HG03520 (cell line): ENCODE data around the gene SNTA1.
"Not testable (repeated sequence)": the region's sequence is repeated elsewhere in the genome, so short reads cannot be mapped to it uniquely, and the experiment has no call there.

Experiments
- ATAC-seq: cut with Tn5 transposase; IDR thresholded peaks from one replicate; pipeline ENCODE4 v1.9.1; 2021; ENCODE audit warnings: mild to moderate bottlenecking, moderate library complexity; ENCODE audit not compliant: unreplicated experiment

SNTA1 gene

GRCh38 chr20:33400812-33401183, 42.8 kb downstream of the SNTA1 start:
- ATAC-seq, result peak; percentile 12

- ATAC-seq, result no peak
Observed at GRCh38 chr20:33399924-33400323, 43.6 kb downstream of the SNTA1 start.

GRCh38 chr20:33394718-33395117, 48.8 kb downstream of the SNTA1 start:
- ATAC-seq, result no peak

DNA sequence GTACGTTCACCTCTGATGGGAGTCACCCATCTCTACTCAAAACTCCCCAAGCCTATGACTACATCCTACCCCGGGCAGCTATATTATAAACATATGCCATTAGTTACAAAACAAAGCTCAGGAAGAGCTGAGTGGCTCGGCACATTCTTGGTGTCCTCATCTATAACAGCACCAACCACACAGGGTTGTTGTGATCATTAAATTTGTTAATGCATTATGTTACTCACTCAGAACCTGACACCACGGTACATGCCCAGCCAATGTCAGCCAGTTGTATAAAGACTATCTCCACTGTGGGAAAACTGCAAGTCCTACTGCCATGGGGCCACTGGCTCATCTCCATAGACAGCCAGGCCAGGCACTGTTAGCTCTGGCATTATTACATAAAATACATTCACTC, 50.0 kb downstream of the SNTA1 start:
- ATAC-seq, result no peak

GRCh38 chr20:33391722-33392415, 51.7 kb downstream of the SNTA1 start:
- no peak for ATAC-seq

DNA sequence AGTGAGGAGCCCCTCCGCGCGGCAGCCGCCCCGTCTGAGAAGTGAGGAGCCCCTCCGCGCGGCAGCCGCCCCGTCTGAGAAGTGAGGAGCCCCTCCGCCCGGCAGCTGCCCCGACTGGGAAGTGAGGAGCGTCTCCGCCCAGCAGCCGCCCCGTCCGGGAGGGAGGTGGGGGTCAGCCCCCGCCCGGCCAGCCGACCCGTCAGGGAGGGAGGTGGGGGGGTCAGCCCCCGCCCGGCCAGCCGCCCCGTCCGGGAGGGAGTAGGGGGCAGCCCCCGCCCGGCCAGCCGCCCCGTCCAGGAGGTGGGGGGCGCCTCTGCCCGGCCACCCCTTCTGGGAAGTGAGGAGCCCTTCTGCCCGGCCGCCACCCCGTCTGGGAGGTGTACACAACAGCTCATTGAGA, 54.2 kb downstream of the SNTA1 start:
- not testable (repeated sequence) for ATAC-seq

DNA sequence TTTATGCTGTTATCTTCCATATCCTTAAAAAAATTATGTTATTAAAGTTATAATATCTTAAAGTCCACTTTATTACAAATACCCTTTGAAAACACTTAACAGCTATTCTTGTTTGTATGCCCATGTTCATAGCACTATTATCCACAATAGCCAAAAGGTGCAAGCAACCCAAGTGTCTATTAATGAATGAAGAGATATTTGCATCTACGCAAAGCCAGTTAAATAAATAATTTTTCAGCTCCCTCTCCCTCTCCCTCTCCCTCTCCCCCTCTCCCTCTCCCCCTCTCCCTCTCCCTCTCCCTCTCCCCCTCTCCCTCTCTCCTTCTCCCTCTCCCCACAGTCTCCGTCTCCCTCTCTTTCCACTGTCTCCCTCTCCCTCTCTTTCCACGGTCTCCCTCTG, 55.3 kb downstream of the SNTA1 start:
- no peak for ATAC-seq

GRCh38 chr20:33387177-33387576, 56.4 kb downstream of the SNTA1 start:
- no peak for ATAC-seq

DNA sequence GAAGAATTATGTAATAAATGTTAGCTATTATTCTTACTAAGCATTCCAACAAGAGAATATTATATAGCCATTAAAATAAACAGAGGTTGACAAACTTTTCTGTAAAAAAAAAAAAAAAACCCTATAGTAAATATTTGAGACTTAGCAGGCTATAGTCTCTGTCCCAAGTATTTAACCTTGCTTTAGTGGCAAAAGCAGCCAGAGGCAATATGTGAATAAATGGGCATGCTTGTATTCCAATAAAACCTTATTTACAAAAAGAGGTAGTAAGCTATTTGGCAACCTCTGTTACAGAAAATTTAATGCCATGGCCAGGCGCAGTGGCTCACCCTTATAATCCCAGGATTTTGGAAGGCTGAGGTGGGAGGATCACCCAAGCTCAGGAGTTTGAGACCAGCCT, 56.9 kb downstream of the SNTA1 start:
- no peak for ATAC-seq

DNA sequence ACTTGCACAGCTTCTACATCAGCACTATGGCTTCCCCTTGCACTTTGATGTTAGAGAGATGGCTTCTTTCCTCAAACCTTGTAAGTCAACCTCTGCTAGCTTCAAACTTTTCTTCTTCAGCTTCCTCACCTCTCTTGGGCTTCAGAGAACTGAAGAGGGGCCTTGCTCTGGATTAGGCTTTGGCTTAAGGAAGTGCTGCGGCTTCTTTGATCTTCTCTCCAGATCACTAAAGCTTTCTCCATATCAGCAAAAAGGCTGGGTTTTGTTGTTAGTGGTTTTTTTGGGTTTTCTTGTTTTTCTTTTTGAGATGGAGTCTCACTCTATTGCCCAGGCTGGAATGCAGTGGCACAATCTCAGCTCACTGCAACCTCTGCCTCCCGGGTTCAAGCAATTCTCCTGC, 66.2 kb downstream of the SNTA1 start:
- ATAC-seq, result no peak

DNA sequence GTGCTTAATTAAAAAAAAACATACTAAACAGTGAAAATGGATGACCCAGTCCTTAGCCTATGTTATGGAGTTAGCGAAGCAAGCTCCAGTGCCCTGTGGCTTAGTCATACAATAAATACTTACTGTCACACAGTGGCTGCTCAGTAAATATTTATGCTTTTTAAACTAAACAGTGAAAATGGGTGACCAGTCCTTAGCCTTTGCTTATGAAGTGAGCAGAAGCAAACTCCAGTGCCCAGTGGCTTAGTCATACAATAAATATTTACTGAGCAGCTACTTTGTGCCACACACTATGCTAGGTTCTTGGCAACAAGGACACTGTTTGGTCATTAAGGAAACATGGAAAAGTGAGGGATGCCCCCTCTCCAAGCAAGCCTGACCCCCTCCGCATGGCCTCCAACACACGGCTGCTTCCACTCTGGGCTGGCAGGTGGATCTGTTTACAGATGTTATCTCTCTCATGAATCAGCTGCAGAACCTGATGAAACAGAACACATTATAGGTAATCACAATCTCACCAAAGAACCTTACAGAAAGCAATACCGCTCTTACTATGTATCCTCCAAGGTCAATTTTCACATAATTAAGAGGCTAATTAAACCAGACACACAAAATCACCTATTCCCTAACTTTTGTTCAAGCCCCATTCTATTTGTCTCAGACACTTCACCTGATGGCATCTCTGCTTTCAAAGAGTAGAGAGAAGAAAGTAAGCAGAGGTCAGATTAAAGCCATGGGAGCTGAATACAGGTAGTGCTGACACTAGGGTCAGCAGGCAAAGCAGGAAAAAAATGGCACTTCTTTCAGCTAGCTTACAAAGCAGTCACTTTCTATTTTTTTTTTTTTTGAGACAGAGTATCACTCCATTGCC, 69.6 kb downstream of the SNTA1 start:
- ATAC-seq, result no peak

DNA sequence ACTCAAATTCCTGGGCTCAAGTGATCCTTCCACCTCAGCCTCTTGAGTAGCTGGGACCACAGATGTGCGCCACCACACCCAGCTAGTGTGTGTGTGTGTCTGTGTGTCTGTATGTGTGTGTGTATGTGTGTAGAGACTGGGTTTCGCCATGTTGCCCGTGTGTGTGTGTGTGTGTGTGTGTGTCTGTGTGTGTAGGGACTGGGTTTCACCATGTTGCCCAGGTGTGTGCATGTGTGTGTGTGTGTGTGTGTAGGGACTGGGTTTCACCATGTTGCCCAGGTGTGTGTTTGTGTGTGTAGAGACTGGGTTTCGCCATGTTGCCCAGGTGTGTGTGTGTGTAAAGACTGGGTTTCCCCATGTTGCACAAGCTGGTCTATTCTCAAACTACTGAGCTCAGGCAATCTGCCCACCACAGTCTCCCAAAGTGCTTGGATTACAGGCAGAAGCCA, 70.5 kb downstream of the SNTA1 start:
- ATAC-seq, result no peak

GRCh38 chr20:33370291-33370690, 73.3 kb downstream of the SNTA1 start:
- ATAC-seq, result no peak

- ATAC-seq, result no peak
Observed at GRCh38 chr20:33362898-33363297, 80.7 kb downstream of the SNTA1 start.

DNA sequence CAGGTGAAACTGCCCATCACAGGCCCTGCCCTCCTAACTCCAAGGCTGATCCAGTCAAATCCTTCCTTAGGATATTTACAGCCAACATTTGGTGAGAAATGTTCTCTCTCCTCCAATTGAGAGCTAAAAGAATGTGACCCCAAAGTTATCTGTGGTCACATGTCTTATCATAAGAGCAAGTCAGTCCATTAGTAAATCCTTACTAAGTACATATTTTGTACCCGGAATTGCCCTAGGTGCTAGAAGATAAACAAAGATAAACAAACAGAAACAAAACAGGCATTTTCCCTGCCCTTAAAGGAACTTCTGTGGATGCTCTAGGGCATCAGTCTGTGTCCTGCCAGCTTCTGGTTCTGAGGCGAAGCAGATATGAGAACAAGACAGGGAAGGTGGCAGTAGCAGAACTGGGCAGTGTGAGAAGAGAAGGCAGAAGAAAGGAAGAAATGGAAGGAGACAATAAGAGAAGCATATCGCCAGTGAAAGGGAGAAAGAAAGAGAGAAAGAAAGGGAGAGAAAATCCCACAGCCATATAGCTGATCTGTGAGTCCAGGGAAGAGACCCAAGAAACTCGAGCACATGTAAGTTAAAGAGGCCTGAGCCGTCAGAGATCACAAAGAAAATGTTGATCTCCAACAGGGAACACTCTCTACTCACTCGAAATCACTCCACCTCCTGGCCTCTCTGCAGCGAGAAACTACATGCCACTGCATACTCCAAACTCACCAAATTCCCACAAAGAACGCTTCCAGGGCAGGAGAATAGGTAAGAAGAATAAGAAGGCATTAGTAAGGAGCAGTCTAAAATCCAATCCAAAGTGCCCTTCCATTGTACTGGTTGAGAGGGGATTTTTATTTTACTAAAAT, 83.9 kb downstream of the SNTA1 start:
- no peak for ATAC-seq
